ENCODE data around the gene GLT8D2. TPM values are rescaled to one million over a fixed set of nuclear protein-coding genes. Genes with fewer than 3 reads are reported as not detected.

The GLT8D2 gene
- total and polyA plus RNA-seq, 2 of the 13 experiments (the other 11 are each of a cell fraction or from before 2014, with no cell fraction given): not detected

- no peak for TF ChIP-seq MIXL1 (CRISPR knock-in tag; IDR thresholded peaks at IDR 0.05)
- no peak for TF ChIP-seq ZNF24 (IDR thresholded peaks at IDR 0.05)
- TF ChIP-seq THAP8 (CRISPR knock-in tag; IDR thresholded peaks at IDR 0.05; ENCODE audit: borderline replicate concordance): no peak
- TF ChIP-seq SP140L (CRISPR knock-in tag; IDR thresholded peaks at IDR 0.05; ENCODE audit: borderline replicate concordance): no peak
- TF ChIP-seq U2AF2 (IDR thresholded peaks at IDR 0.05; ENCODE audit: low read depth, low read length): 0 out of 2 replicates have a peak, but pooled peaks have one; percentile 58
- TF ChIP-seq GTF2F1 (IDR thresholded peaks at IDR 0.05; ENCODE audit: low read length): no peak
- TF ChIP-seq ZNF850 (CRISPR knock-in tag; conservative IDR thresholded peaks at IDR 0.05): no peak
- TF ChIP-seq, protein P1, sequence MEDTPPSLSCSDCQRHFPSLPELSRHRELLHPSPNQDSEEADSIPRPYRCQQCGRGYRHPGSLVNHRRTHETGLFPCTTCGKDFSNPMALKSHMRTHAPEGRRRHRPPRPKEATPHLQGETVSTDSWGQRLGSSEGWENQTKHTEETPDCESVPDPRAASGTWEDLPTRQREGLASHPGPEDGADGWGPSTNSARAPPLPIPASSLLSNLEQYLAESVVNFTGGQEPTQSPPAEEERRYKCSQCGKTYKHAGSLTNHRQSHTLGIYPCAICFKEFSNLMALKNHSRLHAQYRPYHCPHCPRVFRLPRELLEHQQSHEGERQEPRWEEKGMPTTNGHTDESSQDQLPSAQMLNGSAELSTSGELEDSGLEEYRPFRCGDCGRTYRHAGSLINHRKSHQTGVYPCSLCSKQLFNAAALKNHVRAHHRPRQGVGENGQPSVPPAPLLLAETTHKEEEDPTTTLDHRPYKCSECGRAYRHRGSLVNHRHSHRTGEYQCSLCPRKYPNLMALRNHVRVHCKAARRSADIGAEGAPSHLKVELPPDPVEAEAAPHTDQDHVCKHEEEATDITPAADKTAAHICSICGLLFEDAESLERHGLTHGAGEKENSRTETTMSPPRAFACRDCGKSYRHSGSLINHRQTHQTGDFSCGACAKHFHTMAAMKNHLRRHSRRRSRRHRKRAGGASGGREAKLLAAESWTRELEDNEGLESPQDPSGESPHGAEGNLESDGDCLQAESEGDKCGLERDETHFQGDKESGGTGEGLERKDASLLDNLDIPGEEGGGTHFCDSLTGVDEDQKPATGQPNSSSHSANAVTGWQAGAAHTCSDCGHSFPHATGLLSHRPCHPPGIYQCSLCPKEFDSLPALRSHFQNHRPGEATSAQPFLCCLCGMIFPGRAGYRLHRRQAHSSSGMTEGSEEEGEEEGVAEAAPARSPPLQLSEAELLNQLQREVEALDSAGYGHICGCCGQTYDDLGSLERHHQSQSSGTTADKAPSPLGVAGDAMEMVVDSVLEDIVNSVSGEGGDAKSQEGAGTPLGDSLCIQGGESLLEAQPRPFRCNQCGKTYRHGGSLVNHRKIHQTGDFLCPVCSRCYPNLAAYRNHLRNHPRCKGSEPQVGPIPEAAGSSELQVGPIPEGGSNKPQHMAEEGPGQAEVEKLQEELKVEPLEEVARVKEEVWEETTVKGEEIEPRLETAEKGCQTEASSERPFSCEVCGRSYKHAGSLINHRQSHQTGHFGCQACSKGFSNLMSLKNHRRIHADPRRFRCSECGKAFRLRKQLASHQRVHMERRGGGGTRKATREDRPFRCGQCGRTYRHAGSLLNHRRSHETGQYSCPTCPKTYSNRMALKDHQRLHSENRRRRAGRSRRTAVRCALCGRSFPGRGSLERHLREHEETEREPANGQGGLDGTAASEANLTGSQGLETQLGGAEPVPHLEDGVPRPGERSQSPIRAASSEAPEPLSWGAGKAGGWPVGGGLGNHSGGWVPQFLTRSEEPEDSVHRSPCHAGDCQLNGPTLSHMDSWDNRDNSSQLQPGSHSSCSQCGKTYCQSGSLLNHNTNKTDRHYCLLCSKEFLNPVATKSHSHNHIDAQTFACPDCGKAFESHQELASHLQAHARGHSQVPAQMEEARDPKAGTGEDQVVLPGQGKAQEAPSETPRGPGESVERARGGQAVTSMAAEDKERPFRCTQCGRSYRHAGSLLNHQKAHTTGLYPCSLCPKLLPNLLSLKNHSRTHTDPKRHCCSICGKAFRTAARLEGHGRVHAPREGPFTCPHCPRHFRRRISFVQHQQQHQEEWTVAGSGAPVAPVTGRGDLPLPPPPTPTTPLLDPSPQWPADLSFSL (CRISPR knock-in tag; IDR thresholded peaks at IDR 0.05): no peak
- peak; percentile 85 for TF ChIP-seq HIVEP1 (CRISPR knock-in tag; IDR thresholded peaks at IDR 0.05)
- TF ChIP-seq ZNF407 (CRISPR knock-in tag; IDR thresholded peaks at IDR 0.05; ENCODE audit: not compliant biosample characterization): peak; percentile 91
- TF ChIP-seq ZNF660 (CRISPR knock-in tag; IDR thresholded peaks at IDR 0.05; ENCODE audit: borderline replicate concordance, low read depth): no peak
These were observed 84.1 kb downstream of the GLT8D2 start, which contains the start of gene TDG (continued) for GRCh38 chr12:103965590-103966504.
